ENCODE data around the gene YWHAG.

DNA sequence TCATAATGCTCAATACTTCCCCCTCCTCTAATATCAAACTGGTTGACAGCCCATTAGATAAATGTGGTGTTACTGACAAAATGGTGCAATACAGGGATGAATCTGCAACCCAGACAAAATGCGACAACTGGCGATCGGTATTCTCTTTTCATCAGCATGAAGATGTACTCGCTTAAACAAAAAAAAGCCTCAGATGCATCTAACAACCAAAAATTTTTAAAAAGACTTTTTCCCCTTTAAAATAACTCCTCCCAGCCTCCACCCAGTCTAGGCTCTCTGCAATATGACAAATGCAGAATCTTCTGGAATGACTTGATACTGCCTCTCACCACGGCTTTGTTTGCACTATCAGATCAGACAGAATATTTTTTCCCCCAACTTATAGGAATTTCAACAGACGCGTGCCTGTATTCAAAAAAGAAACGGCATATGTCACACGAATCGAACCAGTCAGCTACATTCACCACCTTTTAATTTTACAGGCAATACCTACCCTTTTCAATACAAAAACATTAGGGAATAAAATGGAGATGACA lies 1.2 kb downstream of the YWHAG start:
- TF ChIP-seq, protein P1, sequence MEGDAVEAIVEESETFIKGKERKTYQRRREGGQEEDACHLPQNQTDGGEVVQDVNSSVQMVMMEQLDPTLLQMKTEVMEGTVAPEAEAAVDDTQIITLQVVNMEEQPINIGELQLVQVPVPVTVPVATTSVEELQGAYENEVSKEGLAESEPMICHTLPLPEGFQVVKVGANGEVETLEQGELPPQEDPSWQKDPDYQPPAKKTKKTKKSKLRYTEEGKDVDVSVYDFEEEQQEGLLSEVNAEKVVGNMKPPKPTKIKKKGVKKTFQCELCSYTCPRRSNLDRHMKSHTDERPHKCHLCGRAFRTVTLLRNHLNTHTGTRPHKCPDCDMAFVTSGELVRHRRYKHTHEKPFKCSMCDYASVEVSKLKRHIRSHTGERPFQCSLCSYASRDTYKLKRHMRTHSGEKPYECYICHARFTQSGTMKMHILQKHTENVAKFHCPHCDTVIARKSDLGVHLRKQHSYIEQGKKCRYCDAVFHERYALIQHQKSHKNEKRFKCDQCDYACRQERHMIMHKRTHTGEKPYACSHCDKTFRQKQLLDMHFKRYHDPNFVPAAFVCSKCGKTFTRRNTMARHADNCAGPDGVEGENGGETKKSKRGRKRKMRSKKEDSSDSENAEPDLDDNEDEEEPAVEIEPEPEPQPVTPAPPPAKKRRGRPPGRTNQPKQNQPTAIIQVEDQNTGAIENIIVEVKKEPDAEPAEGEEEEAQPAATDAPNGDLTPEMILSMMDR (IDR thresholded peaks at IDR 0.05), result no peak
- TF ChIP-seq RELA (CRISPR knock-in tag; IDR thresholded peaks at IDR 0.05; ENCODE audit: borderline replicate concordance) (no peak), ZBTB21 (CRISPR knock-in tag; IDR thresholded peaks at IDR 0.05; ENCODE audit: borderline replicate concordance) (no peak), NR2C2 (CRISPR knock-in tag; IDR thresholded peaks at IDR 0.05) (no peak), IRF2 (CRISPR knock-in tag; IDR thresholded peaks at IDR 0.05; ENCODE audit: borderline replicate concordance, low read depth) (no peak), JUN (CRISPR knock-in tag; IDR thresholded peaks at IDR 0.05) (no peak)
- TF ChIP-seq, protein P2, sequence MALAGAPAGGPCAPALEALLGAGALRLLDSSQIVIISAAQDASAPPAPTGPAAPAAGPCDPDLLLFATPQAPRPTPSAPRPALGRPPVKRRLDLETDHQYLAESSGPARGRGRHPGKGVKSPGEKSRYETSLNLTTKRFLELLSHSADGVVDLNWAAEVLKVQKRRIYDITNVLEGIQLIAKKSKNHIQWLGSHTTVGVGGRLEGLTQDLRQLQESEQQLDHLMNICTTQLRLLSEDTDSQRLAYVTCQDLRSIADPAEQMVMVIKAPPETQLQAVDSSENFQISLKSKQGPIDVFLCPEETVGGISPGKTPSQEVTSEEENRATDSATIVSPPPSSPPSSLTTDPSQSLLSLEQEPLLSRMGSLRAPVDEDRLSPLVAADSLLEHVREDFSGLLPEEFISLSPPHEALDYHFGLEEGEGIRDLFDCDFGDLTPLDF (CRISPR knock-in tag; IDR thresholded peaks at IDR 0.05), result no peak
- TF ChIP-seq, protein P3, sequence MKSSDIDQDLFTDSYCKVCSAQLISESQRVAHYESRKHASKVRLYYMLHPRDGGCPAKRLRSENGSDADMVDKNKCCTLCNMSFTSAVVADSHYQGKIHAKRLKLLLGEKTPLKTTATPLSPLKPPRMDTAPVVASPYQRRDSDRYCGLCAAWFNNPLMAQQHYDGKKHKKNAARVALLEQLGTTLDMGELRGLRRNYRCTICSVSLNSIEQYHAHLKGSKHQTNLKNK (CRISPR knock-in tag; IDR thresholded peaks at IDR 0.05), result no peak
- TF ChIP-seq, protein P4, sequence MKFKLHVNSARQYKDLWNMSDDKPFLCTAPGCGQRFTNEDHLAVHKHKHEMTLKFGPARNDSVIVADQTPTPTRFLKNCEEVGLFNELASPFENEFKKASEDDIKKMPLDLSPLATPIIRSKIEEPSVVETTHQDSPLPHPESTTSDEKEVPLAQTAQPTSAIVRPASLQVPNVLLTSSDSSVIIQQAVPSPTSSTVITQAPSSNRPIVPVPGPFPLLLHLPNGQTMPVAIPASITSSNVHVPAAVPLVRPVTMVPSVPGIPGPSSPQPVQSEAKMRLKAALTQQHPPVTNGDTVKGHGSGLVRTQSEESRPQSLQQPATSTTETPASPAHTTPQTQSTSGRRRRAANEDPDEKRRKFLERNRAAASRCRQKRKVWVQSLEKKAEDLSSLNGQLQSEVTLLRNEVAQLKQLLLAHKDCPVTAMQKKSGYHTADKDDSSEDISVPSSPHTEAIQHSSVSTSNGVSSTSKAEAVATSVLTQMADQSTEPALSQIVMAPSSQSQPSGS (CRISPR knock-in tag; IDR thresholded peaks at IDR 0.05; ENCODE audit: borderline replicate concordance, low read depth), result no peak
